ENCODE results near the gene CHTF18. TPM values are rescaled to one million over a fixed set of nuclear protein-coding genes. Genes with fewer than 3 reads are reported as not detected.

CHTF18 gene
- total and polyA plus RNA-seq, 10 donors: 8.9 to 55.0 (median 26.0) TPM

GRCh38 chr16:825341-826061 is 37.1 kb downstream of the CHTF18 start:
- 46 to 78% (median 62%) methylated on average over 24 to 36 of the region's 36 CpGs for WGBS, 5 donors
- TF ChIP-seq POLR2A (IDR thresholded peaks at IDR 0.05) (no peak), POLR2AphosphoS5 (IDR thresholded peaks at IDR 0.05) (peak in 2 of 3 donors; percentile 75 to 79)

GRCh38 chr16:827513-827912 is 39.1 kb downstream of the CHTF18 start:
- H3K27me3 ChIP-seq (replicated peaks in 1 of 7): peaks cover 0 to 82% (median 0%) of the 10 kb centered on the region in 7 donors
- H3K9me3 ChIP-seq: no peaks in the 10 kb centered on the region
- no peaks in the 10 kb centered on the region for H3K36me3 ChIP-seq
- 84 to 96% (median 91%) methylated on average over 24 of the region's 24 CpGs for WGBS, 5 donors
- TF ChIP-seq POLR2A (IDR thresholded peaks at IDR 0.05) (no peak), CTCF (IDR thresholded peaks at IDR 0.05 in 8 of 11, conservative IDR thresholded peaks at IDR 0.05 in 3 of 11) (no peak), POLR2AphosphoS5 (IDR thresholded peaks at IDR 0.05) (no peak)
- intact Hi-C loops (cut with DNase I; ENCODE audit: low total_unique reads): no loop called here
- no peak overlapping the region for H3K4me3 ChIP-seq
- no peak overlapping the region for H3K27ac ChIP-seq
- peaks cover 0 to 31% (median 13%) of the 10 kb centered on the region in 6 donors for H3K4me1 ChIP-seq
- no peak for DNase-seq

More at GRCh38 chr16:825341-826061, 37.1 kb downstream of the CHTF18 start:
- H3K4me1 ChIP-seq: peaks cover 0 to 16% (median 6%) of the 10 kb centered on the region in 6 donors
- peaks cover 0 to 82% (median 7%) of the 10 kb centered on the region in 7 donors for H3K27me3 ChIP-seq (replicated peaks in 1 of 7)
- no peak overlapping the region for H3K4me3 ChIP-seq
- H3K27ac ChIP-seq: no peak overlapping the region
- no peak for DNase-seq
- intact Hi-C loops (cut with DNase I; ENCODE audit: low total_unique reads): no loop called here
- no peaks in the 10 kb centered on the region for H3K36me3 ChIP-seq
- H3K9me3 ChIP-seq: no peaks in the 10 kb centered on the region

- intact Hi-C loops (cut with DNase I; ENCODE audit: low total_unique reads): no loop called here
- Histone ChIP-seq H3K27ac (no peak overlapping the region), H3K9me3 (peaks cover 0 to 5% (median 0%) of the 10 kb centered on the region in 8 donors), H3K4me3 (no peak overlapping the region), H3K36me3 (no peaks in the 10 kb centered on the region), H3K4me1 (peaks cover 0 to 31% (median 13%) of the 10 kb centered on the region in 6 donors), H3K27me3 (replicated peaks in 1 of 7) (peaks cover 0 to 74% (median 0%) of the 10 kb centered on the region in 7 donors)
- DNase-seq: no peak
- no peak for TF ChIP-seq POLR2A (IDR thresholded peaks at IDR 0.05)
- TF ChIP-seq CTCF (IDR thresholded peaks at IDR 0.05 in 8 of 11, conservative IDR thresholded peaks at IDR 0.05 in 3 of 11): no peak
- no peak for TF ChIP-seq POLR2AphosphoS5 (IDR thresholded peaks at IDR 0.05)
- 76 to 89% (median 84%) methylated on average over 13 to 17 of the region's 17 CpGs for WGBS, 5 donors
Observed at GRCh38 chr16:828891-829290, 40.5 kb downstream of the CHTF18 start.

- Histone ChIP-seq H3K36me3 (no peaks in the 10 kb centered on the region), H3K9me3 (peaks cover 0 to 14% (median 3%) of the 10 kb centered on the region in 8 donors), H3K27ac (no peak overlapping the region), H3K27me3 (replicated peaks in 1 of 7) (peaks cover 0 to 60% (median 0%) of the 10 kb centered on the region in 7 donors), H3K4me1 (peaks cover 0 to 25% (median 9%) of the 10 kb centered on the region in 6 donors), H3K4me3 (no peak overlapping the region)
- TF ChIP-seq POLR2AphosphoS5 (IDR thresholded peaks at IDR 0.05) (no peak), CTCF (IDR thresholded peaks at IDR 0.05 in 8 of 11, conservative IDR thresholded peaks at IDR 0.05 in 3 of 11) (no peak), POLR2A (IDR thresholded peaks at IDR 0.05) (no peak)
- 81 to 88% (median 84%) methylated on average over 27 to 43 of the region's 43 CpGs for WGBS, 5 donors
- intact Hi-C loops (cut with DNase I; ENCODE audit: low total_unique reads): no loop called here
- no peak for DNase-seq
Observed at GRCh38 chr16:830107-830870, 41.9 kb downstream of the CHTF18 start.
